SK-N-MC (cell line): ENCODE data around the gene HLF.

ENCODE experiments used
- EZH2 ChIP-seq: fragments of 200-600 bp; sonication (generic); IDR thresholded peaks from one replicate; pipeline ENCODE4 v1.6.1; 2017; ENCODE audit warnings: antibody characterized with exemption
- POLR2AphosphoS5 ChIP-seq: IDR thresholded peaks from 2 replicates; pipeline ENCODE4 v1.6.1; 2012; ENCODE audit warnings: mild to moderate bottlenecking, low read depth, low read length, borderline replicate concordance

- TF ChIP-seq POLR2AphosphoS5 (no peak), EZH2 (no peak)
Measured at GRCh38 chr17:55279203-55279602, 14.4 kb downstream of the HLF start.
